ENCODE results near the gene FBXO28. TPM values are rescaled to one million over a fixed set of nuclear protein-coding genes. Genes with fewer than 3 reads are reported as not detected.

Gene FBXO28
- total RNA-seq, 1 experiment from 2014 or later = 37.0 TPM

GRCh38 chr1:224109981-224110380 is 3.9 kb upstream of the FBXO28 start:
- RAD21 ChIA-PET (ENCODE audit: low non-redundant PET in 1 of 2, low total read pairs in 2 of 2, uncharacterized antibody in 2 of 2, unreplicated experiment in 2 of 2) = no interaction called here
- Histone ChIP-seq H3K4me2 (ENCODE audit: low read length) (no peak overlapping the region), H3K4me1 (ENCODE audit: control insufficient read depth in 1 of 2, insufficient read depth in 2 of 2, low read length in 2 of 2) (peaks cover 6 to 13% of the 10 kb centered on the region in 2 experiments), H3K9me2 (ENCODE audit: insufficient read depth) (no peaks in the 10 kb centered on the region), H3K27me3 (ENCODE audit: insufficient read depth, low read length) (no peaks in the 10 kb centered on the region), H3K36me3 (ENCODE audit: control insufficient read depth in 1 of 2, insufficient read depth in 2 of 2, low read length in 2 of 2) (no peaks in the 10 kb centered on the region), H4K20me1 (ENCODE audit: insufficient read depth) (no peaks in the 10 kb centered on the region), H2AFZ (ENCODE audit: low read depth, low read length, poor library complexity, severe bottlenecking) (no peak overlapping the region), H3K4me3 (replicated peaks in 1 of 2; ENCODE audit: low read depth in 1 of 2, low read length in 2 of 2) (no peak overlapping the region), H3K27ac (ENCODE audit: low read depth, low read length) (no peak overlapping the region), H3K9me3 (ENCODE audit: control insufficient read depth in 1 of 2, insufficient read depth in 1 of 2, low read depth in 1 of 2, low read length in 2 of 2) (no peaks in the 10 kb centered on the region), H3K79me2 (ENCODE audit: insufficient read depth, low read length) (peaks cover 10% of the 10 kb centered on the region), H3K9ac (ENCODE audit: low read length) (no peak overlapping the region)
- no peak for TF ChIP-seq CTCF (IDR thresholded peaks at IDR 0.05 in 2 of 3, conservative IDR thresholded peaks at IDR 0.05 in 1 of 3; ENCODE audit: borderline replicate concordance in 1 of 3, insufficient read depth in 1 of 3, low read depth in 2 of 3, low read length in 2 of 3)
- no peak for TF ChIP-seq EZH2 (IDR thresholded peaks at IDR 0.05)
- TF ChIP-seq JUND (IDR thresholded peaks at IDR 0.05) = no peak
- TF ChIP-seq ELF1 (IDR thresholded peaks at IDR 0.05; ENCODE audit: borderline replicate concordance, low read depth) = no peak
- TF ChIP-seq POLR2AphosphoS5 (IDR thresholded peaks at IDR 0.05; ENCODE audit: low read depth, low read length) = no peak
- TF ChIP-seq YY1 (IDR thresholded peaks at IDR 0.05; ENCODE audit: extremely low read depth, insufficient replicate concordance, low read depth, low read length) = no peak
- no peak for TF ChIP-seq SRF (IDR thresholded peaks at IDR 0.05; ENCODE audit: low read depth)
- TF ChIP-seq CBX3 (IDR thresholded peaks at IDR 0.05; ENCODE audit: low read depth) = no peak
- TF ChIP-seq POLR2A (IDR thresholded peaks at IDR 0.05; ENCODE audit: borderline replicate concordance, extremely low read depth, insufficient read depth, insufficient read length) = no peak
- no peak for TF ChIP-seq ZBTB33 (IDR thresholded peaks at IDR 0.05; ENCODE audit: extremely low read depth, insufficient replicate concordance, low read length)
- TF ChIP-seq SP1 (IDR thresholded peaks at IDR 0.05; ENCODE audit: low read depth) = no peak
- no peak for TF ChIP-seq TCF7L2 (IDR thresholded peaks at IDR 0.05; ENCODE audit: borderline replicate concordance, extremely low read depth, insufficient read depth, insufficient read length)
- no peak for TF ChIP-seq ATF3 (IDR thresholded peaks at IDR 0.05)
- no peak for TF ChIP-seq RAD21 (IDR thresholded peaks at IDR 0.05; ENCODE audit: low read depth)
- TF ChIP-seq EZH2phosphoT487 (IDR thresholded peaks at IDR 0.05; ENCODE audit: borderline replicate concordance) = no peak
- TF ChIP-seq MAX (IDR thresholded peaks at IDR 0.05) = no peak
- intact Hi-C loops (cut with micrococcal nuclease) = no loop called here
- CTCF ChIA-PET = no interaction called here
- ATAC-seq (no peak), DNase-seq (ENCODE audit: low read depth, low spot score) (no peak)
- BruUV-seq (replicated peaks) = no TSS peak
- POLR2A ChIA-PET = no interaction called here

All from HCT116 (cell line).